Type B pancreatic cell (in vitro differentiated cells): ENCODE data around the gene ITPR2. TPM values are rescaled to one million over a fixed set of nuclear protein-coding genes. Genes with fewer than 3 reads are reported as not detected.

Experiments used
- DNase-seq: peaks from one replicate; pipeline ENCODE4 v3.0.0; 2021; ENCODE audit warnings: mixed read lengths; ENCODE audit not compliant: unreplicated experiment; ENCODE audit errors: extremely low spot score
- H3K27ac Mint-ChIP-seq: 2 replicates; pipeline ENCODE4 v1.8.0; 2021; ENCODE audit warnings: mild to moderate bottlenecking, mixed read lengths
- H3K27me3 Mint-ChIP-seq: 2 replicates; pipeline ENCODE4 v1.8.0; 2021; ENCODE audit warnings: mixed read lengths
- H3K36me3 Mint-ChIP-seq: 2 replicates; pipeline ENCODE4 v1.8.0; 2021; ENCODE audit warnings: mixed read lengths
- H3K4me1 Mint-ChIP-seq: one replicate; pipeline ENCODE4 v1.8.0; 2021; ENCODE audit warnings: mixed read lengths; ENCODE audit not compliant: unreplicated experiment
- H3K4me3 Mint-ChIP-seq: 2 replicates; pipeline ENCODE4 v1.8.0; 2021; ENCODE audit warnings: mild to moderate bottlenecking, mixed read lengths
- H3K9me3 Mint-ChIP-seq: 2 replicates; pipeline ENCODE4 v1.8.0; 2021; ENCODE audit warnings: mixed read lengths
- CTCF ChIP-seq: fragments of 200-600 bp; sonication (generic); conservative IDR thresholded peaks from 2 replicates; pipeline ENCODE4 v1.5.0; 2021; ENCODE audit warnings: antibody characterized with exemption, mild to moderate bottlenecking
- total RNA-seq: library from RNA; stranded (reverse); gene quantifications from 2 replicates; pipeline ENCODE4 v1.2.1, GENCODE V29; 2021; ENCODE audit warnings: low replicate concordance

ITPR2 gene
- total RNA-seq, 1 donor from 2014 or later: 33.7 TPM

GRCh38 chr12:26373606-26374495, 459.1 kb downstream of the ITPR2 start:
- no peak for TF ChIP-seq CTCF
- Mint-ChIP-seq H3K4me1 (no peaks in the 10 kb centered on the region), H3K27ac (no peak overlapping the region), H3K27me3 (no peaks in the 10 kb centered on the region), H3K36me3 (peaks cover 10% of the 10 kb centered on the region), H3K4me3 (no peak overlapping the region), H3K9me3 (no peaks in the 10 kb centered on the region)
- DNase-seq: no peak

GRCh38 chr12:26372866-26373265, 460.1 kb downstream of the ITPR2 start:
- Mint-ChIP-seq H3K36me3 (peaks cover 12% of the 10 kb centered on the region), H3K9me3 (no peaks in the 10 kb centered on the region), H3K27ac (no peak overlapping the region), H3K27me3 (no peaks in the 10 kb centered on the region), H3K4me1 (no peaks in the 10 kb centered on the region), H3K4me3 (no peak overlapping the region)
- TF ChIP-seq CTCF: no peak
- no peak for DNase-seq

- no peaks in the 10 kb centered on the region for H3K27me3 Mint-ChIP-seq
- no peaks in the 10 kb centered on the region for H3K9me3 Mint-ChIP-seq
- no peaks in the 10 kb centered on the region for H3K4me1 Mint-ChIP-seq
- H3K36me3 Mint-ChIP-seq: peaks cover 6% of the 10 kb centered on the region
- no peak for TF ChIP-seq CTCF
- H3K27ac Mint-ChIP-seq: no peak overlapping the region
- no peak overlapping the region for H3K4me3 Mint-ChIP-seq
- no peak for DNase-seq
These were observed 462.9 kb downstream of the ITPR2 start for GRCh38 chr12:26370098-26370497.

GRCh38 chr12:26369588-26369987, 463.4 kb downstream of the ITPR2 start:
- DNase-seq: no peak
- Mint-ChIP-seq H3K36me3 (peaks cover 6% of the 10 kb centered on the region), H3K9me3 (no peaks in the 10 kb centered on the region), H3K4me3 (no peak overlapping the region), H3K27ac (no peak overlapping the region), H3K4me1 (no peaks in the 10 kb centered on the region), H3K27me3 (no peaks in the 10 kb centered on the region)
- no peak for TF ChIP-seq CTCF

GRCh38 chr12:26367991-26368730, 464.8 kb downstream of the ITPR2 start:
- H3K27ac Mint-ChIP-seq: no peak overlapping the region
- no peak for DNase-seq
- H3K9me3 Mint-ChIP-seq: no peaks in the 10 kb centered on the region
- H3K27me3 Mint-ChIP-seq: no peaks in the 10 kb centered on the region
- H3K4me3 Mint-ChIP-seq: no peak overlapping the region
- TF ChIP-seq CTCF: no peak
- peaks cover 11% of the 10 kb centered on the region for H3K36me3 Mint-ChIP-seq
- no peaks in the 10 kb centered on the region for H3K4me1 Mint-ChIP-seq
